Mesendoderm (in vitro differentiated cells): ENCODE results near the gene PRKCQ.
"Not testable (repeated sequence)": the region's sequence is repeated elsewhere in the genome, so short reads cannot be mapped to it uniquely, and the experiment has no call there.

Experiments
- DNase-seq: peaks from one replicate; pipeline ENCODE4 v3.0.0; 2013
- H2AK5ac ChIP-seq: 2 replicates; pipeline ENCODE4 v1.6.1; 2013; ENCODE audit warnings: low read length, inconsistent platforms
- H2BK120ac ChIP-seq: 2 replicates; pipeline ENCODE4 v1.6.1; 2013; ENCODE audit warnings: low read depth, mild to moderate bottlenecking, low read length, moderate library complexity, mixed read lengths
- H2BK15ac ChIP-seq: replicated peaks from 2 replicates; pipeline ENCODE4 v1.6.1; 2013; ENCODE audit warnings: low read depth, mild to moderate bottlenecking, moderate library complexity
- H2BK5ac ChIP-seq: 2 replicates; pipeline ENCODE4 v1.6.1; 2013; ENCODE audit warnings: low read length, inconsistent platforms
- H3K18ac ChIP-seq: 2 replicates; pipeline ENCODE4 v1.6.1; 2013; ENCODE audit warnings: mild to moderate bottlenecking, low read length, mixed read lengths
- H3K23ac ChIP-seq: one replicate; pipeline ENCODE4 v1.6.1; 2013; ENCODE audit warnings: low read length
- H3K27ac ChIP-seq: 2 replicates; pipeline ENCODE4 v1.5.1; 2013; ENCODE audit warnings: low read depth, mild to moderate bottlenecking, inconsistent platforms, low read length, moderate library complexity
- H3K27me3 ChIP-seq: 2 replicates; pipeline ENCODE4 v1.6.1; 2013; ENCODE audit warnings: low read length, control low read depth, mild to moderate bottlenecking, inconsistent platforms; ENCODE audit not compliant: insufficient read depth, poor library complexity
- H3K36me3 ChIP-seq: 2 replicates; pipeline ENCODE4 v1.6.1; 2013; ENCODE audit warnings: low read length, inconsistent platforms; ENCODE audit not compliant: control insufficient read depth, insufficient read depth
- H3K4ac ChIP-seq: one replicate; pipeline ENCODE4 v1.6.1; 2013; ENCODE audit warnings: low read depth, mild to moderate bottlenecking, low read length, moderate library complexity
- H3K4me1 ChIP-seq: 2 replicates; pipeline ENCODE4 v1.6.1; 2013; ENCODE audit warnings: low read depth, low read length, inconsistent platforms; ENCODE audit not compliant: control insufficient read depth
- H3K4me2 ChIP-seq: 2 replicates; pipeline ENCODE4 v1.6.1; 2013; ENCODE audit warnings: low read length
- H3K4me3 ChIP-seq: 2 replicates; pipeline ENCODE4 v1.5.1; 2013; ENCODE audit warnings: mild to moderate bottlenecking, low read length
- H3K56ac ChIP-seq: one replicate; pipeline ENCODE4 v1.6.1; 2013; ENCODE audit warnings: low read length
- H3K79me1 ChIP-seq: 2 replicates; pipeline ENCODE4 v1.6.1; 2013; ENCODE audit warnings: low read length, inconsistent platforms
- H3K79me2 ChIP-seq: 2 replicates; pipeline ENCODE4 v1.6.1; 2013; ENCODE audit warnings: mild to moderate bottlenecking, low read length; ENCODE audit not compliant: control insufficient read depth, insufficient read depth
- H3K9ac ChIP-seq: 2 replicates; pipeline ENCODE4 v1.6.1; 2013; ENCODE audit warnings: low read length, inconsistent platforms
- H4K5ac ChIP-seq: one replicate; pipeline ENCODE4 v1.6.1; 2013; ENCODE audit warnings: low read length
- H4K8ac ChIP-seq: one replicate; pipeline ENCODE4 v1.6.1; 2013; ENCODE audit warnings: low read depth, mild to moderate bottlenecking, control low read depth, low read length, moderate library complexity
- WGBS: extraction: QIAGEN DNeasy Blood & Tissue Kit; methylation state at CpG from one replicate; pipeline ENCODE4 v1.1.7; 2013; ENCODE audit warnings: low lambda C conversion rate, missing lambda C conversion rate; ENCODE audit not compliant: insufficient coverage; ENCODE audit errors: extremely low coverage; 5-methylcytosine and 5-hydroxymethylcytosine counted together

Gene PRKCQ

DNA sequence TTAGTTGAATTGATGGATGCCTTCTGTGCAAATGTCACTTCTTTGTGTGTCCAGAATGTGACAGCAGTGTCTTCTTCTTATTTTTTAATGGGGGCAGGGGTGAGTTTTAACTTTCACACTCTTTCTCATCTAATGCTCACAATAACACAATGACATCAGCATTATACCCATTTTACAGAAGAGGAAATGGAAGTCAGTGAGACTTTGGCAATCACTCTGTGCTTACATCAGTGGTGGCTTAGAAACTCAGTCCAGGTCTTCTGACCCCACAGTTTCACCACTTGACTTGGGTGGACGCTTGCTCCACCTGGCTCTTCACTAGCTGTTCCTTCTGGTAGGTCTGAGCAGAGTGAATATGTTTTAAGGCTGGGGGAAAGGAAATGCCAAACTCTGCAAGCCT lies 124.0 kb downstream of the PRKCQ start:
- Histone ChIP-seq H2BK15ac (no peak overlapping the region), H3K4me3 (no peak overlapping the region), H3K9ac (no peak overlapping the region), H3K79me2 (no peaks in the 10 kb centered on the region), H3K56ac (no peak overlapping the region), H3K79me1 (no peaks in the 10 kb centered on the region), H4K5ac (no peak overlapping the region), H3K4me1 (no peaks in the 10 kb centered on the region), H2BK5ac (no peak overlapping the region), H3K18ac (no peak overlapping the region), H3K27me3 (no peaks in the 10 kb centered on the region), H3K23ac (no peak overlapping the region), H2BK120ac (no peak overlapping the region), H3K27ac (no peak overlapping the region), H3K4me2 (no peak overlapping the region), H4K8ac (no peak overlapping the region), H3K4ac (no peak overlapping the region), H2AK5ac (no peak overlapping the region), H3K36me3 (no peaks in the 10 kb centered on the region)
- no CpG with 5 or more reads among the region's 1 CpG for WGBS
- no peak for DNase-seq

DNA sequence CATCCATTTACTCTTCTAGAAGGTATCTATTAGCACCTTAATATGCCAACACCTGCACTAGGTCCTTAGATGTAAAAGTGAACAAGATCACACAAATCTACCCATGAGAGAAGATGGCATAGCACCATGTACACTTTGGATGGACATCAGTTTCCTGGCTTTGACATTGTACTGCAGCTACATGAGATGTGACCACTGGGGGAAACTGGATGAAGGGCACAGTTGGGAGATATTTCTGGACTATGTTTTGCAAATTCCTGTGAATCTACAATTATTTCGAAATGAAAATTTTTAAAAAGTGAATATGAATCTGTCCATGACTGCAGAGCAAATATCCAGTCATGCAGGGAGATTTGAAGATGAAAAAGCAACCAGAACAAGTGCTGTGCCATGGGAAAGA lies 124.5 kb downstream of the PRKCQ start:
- H2BK5ac ChIP-seq: no peak overlapping the region
- no peaks in the 10 kb centered on the region for H3K4me1 ChIP-seq
- no peak overlapping the region for H2BK15ac ChIP-seq
- H2AK5ac ChIP-seq: no peak overlapping the region
- H3K56ac ChIP-seq: no peak overlapping the region
- no peaks in the 10 kb centered on the region for H3K27me3 ChIP-seq
- H3K4ac ChIP-seq: no peak overlapping the region
- H4K8ac ChIP-seq: no peak overlapping the region
- H4K5ac ChIP-seq: no peak overlapping the region
- no peak overlapping the region for H3K27ac ChIP-seq
- no peak overlapping the region for H3K23ac ChIP-seq
- H3K79me2 ChIP-seq: no peaks in the 10 kb centered on the region
- H3K4me2 ChIP-seq: no peak overlapping the region
- WGBS: no CpG with 5 or more reads among the region's 1 CpG
- no peak overlapping the region for H3K9ac ChIP-seq
- H3K79me1 ChIP-seq: no peaks in the 10 kb centered on the region
- no peak overlapping the region for H2BK120ac ChIP-seq
- no peak overlapping the region for H3K4me3 ChIP-seq
- H3K18ac ChIP-seq: no peak overlapping the region
- DNase-seq: no peak
- no peaks in the 10 kb centered on the region for H3K36me3 ChIP-seq

- H3K4me2 ChIP-seq: no peak overlapping the region
- H3K36me3 ChIP-seq: no peaks in the 10 kb centered on the region
- H3K56ac ChIP-seq: no peak overlapping the region
- no peaks in the 10 kb centered on the region for H3K4me1 ChIP-seq
- no peak overlapping the region for H2BK5ac ChIP-seq
- H3K27ac ChIP-seq: no peak overlapping the region
- DNase-seq: no peak
- no peak overlapping the region for H3K9ac ChIP-seq
- no peak overlapping the region for H4K8ac ChIP-seq
- no peak overlapping the region for H4K5ac ChIP-seq
- no peak overlapping the region for H2BK15ac ChIP-seq
- H3K79me2 ChIP-seq: no peaks in the 10 kb centered on the region
- H3K23ac ChIP-seq: no peak overlapping the region
- H3K27me3 ChIP-seq: no peaks in the 10 kb centered on the region
- no peak overlapping the region for H3K4me3 ChIP-seq
- H2BK120ac ChIP-seq: no peak overlapping the region
- H2AK5ac ChIP-seq: no peak overlapping the region
- H3K4ac ChIP-seq: no peak overlapping the region
- H3K18ac ChIP-seq: no peak overlapping the region
- no CpG with 5 or more reads among the region's 8 CpGs for WGBS
- H3K79me1 ChIP-seq: no peaks in the 10 kb centered on the region
Measured at GRCh38 chr10:6446711-6447110, 133.4 kb downstream of the PRKCQ start.

- Histone ChIP-seq H3K4ac (no peak overlapping the region), H4K5ac (no peak overlapping the region), H3K18ac (no peak overlapping the region), H3K4me3 (no peak overlapping the region), H3K27ac (no peak overlapping the region), H3K36me3 (no peaks in the 10 kb centered on the region), H3K56ac (no peak overlapping the region), H2AK5ac (no peak overlapping the region), H4K8ac (no peak overlapping the region), H3K4me2 (no peak overlapping the region), H2BK120ac (no peak overlapping the region), H3K23ac (no peak overlapping the region), H3K79me2 (no peaks in the 10 kb centered on the region), H2BK15ac (no peak overlapping the region), H3K27me3 (no peaks in the 10 kb centered on the region), H3K79me1 (no peaks in the 10 kb centered on the region), H3K4me1 (no peaks in the 10 kb centered on the region), H2BK5ac (no peak overlapping the region), H3K9ac (no peak overlapping the region)
- no CpG with 5 or more reads among the region's 12 CpGs for WGBS
- DNase-seq: peak; percentile 55
Measured at GRCh38 chr10:6445671-6446316, 134.3 kb downstream of the PRKCQ start.

DNA sequence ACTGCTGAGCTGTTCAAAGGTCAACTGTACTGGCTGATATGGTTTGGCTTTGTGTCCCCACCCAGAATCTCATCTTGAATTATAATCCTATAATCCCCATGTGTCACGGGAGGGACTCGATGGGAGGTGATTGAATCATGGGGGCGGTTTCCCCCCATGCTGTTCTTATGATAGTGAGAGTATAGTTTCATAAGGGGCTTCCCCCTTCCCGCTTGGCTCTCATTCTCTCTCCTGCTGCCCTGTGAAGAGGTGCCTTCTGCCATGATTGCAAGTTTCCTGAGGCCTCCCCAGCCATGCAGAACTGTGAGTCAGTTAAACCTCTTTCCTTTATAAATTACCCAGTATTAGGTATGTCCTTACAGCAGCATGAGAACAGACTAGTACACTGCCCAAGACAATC lies 140.2 kb downstream of the PRKCQ start:
- not testable (repeated sequence) for H2BK15ac ChIP-seq, H2AK5ac ChIP-seq, H3K27me3 ChIP-seq, H3K23ac ChIP-seq, H3K4ac ChIP-seq, H3K79me2 ChIP-seq, H3K56ac ChIP-seq, H4K5ac ChIP-seq, H3K4me3 ChIP-seq, H3K4me1 ChIP-seq, H3K4me2 ChIP-seq, DNase-seq, H3K9ac ChIP-seq, H3K79me1 ChIP-seq, H3K18ac ChIP-seq, H2BK120ac ChIP-seq, H4K8ac ChIP-seq, H3K27ac ChIP-seq, H3K36me3 ChIP-seq, H2BK5ac ChIP-seq
- WGBS: no CpG with 5 or more reads among the region's 4 CpGs

- Histone ChIP-seq H3K23ac (no peak overlapping the region), H2BK5ac (no peak overlapping the region)
Measured at GRCh38 chr10:6431861-6432260, 148.2 kb downstream of the PRKCQ start.

More at GRCh38 chr10:6431861-6432260, 148.2 kb downstream of the PRKCQ start:
- no peak for DNase-seq
- H3K27me3 ChIP-seq: no peaks in the 10 kb centered on the region
- no CpG with 5 or more reads among the region's 4 CpGs for WGBS
- H3K9ac ChIP-seq: no peak overlapping the region
- H2AK5ac ChIP-seq: no peak overlapping the region
- no peak overlapping the region for H2BK15ac ChIP-seq
- H3K56ac ChIP-seq: no peak overlapping the region
- no peaks in the 10 kb centered on the region for H3K4me1 ChIP-seq
- no peaks in the 10 kb centered on the region for H3K79me1 ChIP-seq
- H2BK120ac ChIP-seq: no peak overlapping the region
- H3K36me3 ChIP-seq: no peaks in the 10 kb centered on the region
- no peaks in the 10 kb centered on the region for H3K79me2 ChIP-seq
- H4K5ac ChIP-seq: no peak overlapping the region
- no peak overlapping the region for H3K4ac ChIP-seq
- no peak overlapping the region for H3K18ac ChIP-seq
- no peak overlapping the region for H4K8ac ChIP-seq
- H3K4me3 ChIP-seq: no peak overlapping the region
- no peak overlapping the region for H3K27ac ChIP-seq
- no peak overlapping the region for H3K4me2 ChIP-seq
